Left forelimb (tissue), 1 donor: ENCODE measurements around the gene NECTIN1.

Experiments used
- DNase-seq: peaks from one replicate; pipeline ENCODE4 v3.0.0-alpha.2; 2018; ENCODE audit warnings: low spot score

Gene NECTIN1

GRCh38 chr11:119728651-119729580, at the start of gene NECTIN1:
Gene NECTIN1, minus strand, starts transcription at chr11:119729200. Its CDS starts 647 bp downstream, at chr11:119728553.
- peak; percentile 95 for DNase-seq

- no peak for DNase-seq
These were observed 49.6 kb upstream of the NECTIN1 start for GRCh38 chr11:119778391-119779194.

GRCh38 chr11:119777940-119778339, 48.9 kb upstream of the NECTIN1 start:
- no peak for DNase-seq

- DNase-seq, result no peak
These were observed 47.7 kb upstream of the NECTIN1 start for GRCh38 chr11:119776651-119777050.

GRCh38 chr11:119776031-119776636, 47.1 kb upstream of the NECTIN1 start:
- DNase-seq, result no peak

- DNase-seq, result no peak
These were observed 45.3 kb upstream of the NECTIN1 start for GRCh38 chr11:119774172-119774763.

- DNase-seq, result no peak
These were observed 43.8 kb upstream of the NECTIN1 start for GRCh38 chr11:119772641-119773415.

GRCh38 chr11:119772076-119772475, 43.1 kb upstream of the NECTIN1 start:
- no peak for DNase-seq

- no peak for DNase-seq
These were observed 42.3 kb upstream of the NECTIN1 start for GRCh38 chr11:119771172-119771770.

- DNase-seq, result no peak
These were observed 36.6 kb upstream of the NECTIN1 start for GRCh38 chr11:119765628-119766027.

GRCh38 chr11:119764108-119764868, 35.3 kb upstream of the NECTIN1 start:
- DNase-seq, result no peak

- no peak for DNase-seq
These were observed 34.2 kb upstream of the NECTIN1 start for GRCh38 chr11:119763071-119763728.

- no peak for DNase-seq
These were observed 30.9 kb upstream of the NECTIN1 start for GRCh38 chr11:119759747-119760412.

GRCh38 chr11:119759324-119759723, 30.3 kb upstream of the NECTIN1 start:
- DNase-seq, result no peak

- no peak for DNase-seq
These were observed 29.3 kb upstream of the NECTIN1 start for GRCh38 chr11:119758291-119758690.

- DNase-seq, result no peak
These were observed 28.4 kb upstream of the NECTIN1 start for GRCh38 chr11:119757378-119757777.

GRCh38 chr11:119756169-119756865, 27.3 kb upstream of the NECTIN1 start:
- no peak for DNase-seq

GRCh38 chr11:119755356-119756071, 26.5 kb upstream of the NECTIN1 start:
- no peak for DNase-seq
